Tibial artery (tissue), 4 donors: ENCODE data around the gene OPN3.

ENCODE experiments used
- DNase-seq, 2 donors: peaks; one replicate each; pipeline ENCODE4 v3.0.0-alpha.2; 2019
- H3K27ac ChIP-seq, 2 donors: fragments of 200-600 bp; sonication (generic) in 1 of 2; 1 replicate in 1 of 2; 2 replicates in 1 of 2; pipeline ENCODE4 v1.5.1; 2018 to 2019; ENCODE audit warnings: mild to moderate bottlenecking in 1 of 2
- H3K27me3 ChIP-seq, 2 donors: fragments of 200-600 bp; sonication (generic) in 1 of 2; one replicate each; pipeline versions ENCODE4 v1.5.1 to v1.6.0; 2016 to 2019
- H3K36me3 ChIP-seq, 3 donors: fragments of 200-600 bp; sonication (generic) in 2 of 3; one replicate each; pipeline ENCODE4 v1.5.1; 2016 to 2019; ENCODE audit warnings: mild to moderate bottlenecking in 2 of 3
- H3K4me1 ChIP-seq, 4 donors: fragments of 200-600 bp; sonication (generic) in 2 of 4; 1 replicate in 3 of 4; 2 replicates in 1 of 4; pipeline ENCODE4 v1.5.1; 2016 to 2019
- H3K4me3 ChIP-seq, 2 donors: fragments of 200-600 bp; sonication (generic) in 1 of 2; 1 replicate in 1 of 2; 2 replicates in 1 of 2; pipeline ENCODE4 v1.5.1; 2018 to 2019; ENCODE audit warnings: mild to moderate bottlenecking in 2 of 2
- H3K9me3 ChIP-seq, 3 donors: fragments of 200-600 bp; sonication (generic) in 1 of 3; one replicate each; pipeline ENCODE4 v1.5.1; 2016 to 2019
- CTCF ChIP-seq, 2 experiments: fragments of 200-600 bp in 1 of 2; fragments of 450-650 bp in 1 of 2; IDR thresholded peaks; one replicate each; pipeline ENCODE4 v1.5.1; 2017 to 2019; ENCODE audit warnings: antibody characterized with exemption in 2 of 2, mild to moderate bottlenecking in 1 of 2, moderate library complexity in 1 of 2
- intact Hi-C: fragments of 100-400 bp; cut with DNase I; formaldehyde crosslinking; loops from one replicate; pipeline ENCODE4 v1.15.0; 2023; ENCODE audit warnings: low total_unique reads

OPN3 gene

GRCh38 chr1:241590719-241591118 is 49.5 kb downstream of the OPN3 start:
- DNase-seq, result no peak
- Histone ChIP-seq H3K27me3 (no peaks in the 10 kb centered on the region), H3K4me1 (no peaks in the 10 kb centered on the region), H3K4me3 (no peak overlapping the region), H3K9me3 (no peaks in the 10 kb centered on the region), H3K36me3 (peaks cover 0 to 3% (median 0%) of the 10 kb centered on the region in 3 donors), H3K27ac (no peak overlapping the region)
- intact Hi-C loops, result no loop called here
- TF ChIP-seq CTCF (IDR thresholded peaks at IDR 0.05), result no peak

GRCh38 chr1:241589521-241589920 is 50.6 kb downstream of the OPN3 start:
- Histone ChIP-seq H3K9me3 (no peaks in the 10 kb centered on the region), H3K27ac (no peak overlapping the region), H3K4me3 (no peak overlapping the region), H3K27me3 (no peaks in the 10 kb centered on the region), H3K36me3 (no peaks in the 10 kb centered on the region), H3K4me1 (no peaks in the 10 kb centered on the region)
- TF ChIP-seq CTCF (IDR thresholded peaks at IDR 0.05), result no peak
- intact Hi-C loops, result no loop called here
- DNase-seq, result no peak

- no peak for TF ChIP-seq CTCF (IDR thresholded peaks at IDR 0.05)
- Histone ChIP-seq H3K4me3 (no peak overlapping the region), H3K4me1 (no peaks in the 10 kb centered on the region), H3K27me3 (no peaks in the 10 kb centered on the region), H3K9me3 (no peaks in the 10 kb centered on the region), H3K27ac (no peak overlapping the region), H3K36me3 (no peaks in the 10 kb centered on the region)
- no peak for DNase-seq
- intact Hi-C loops, result no loop called here
Measured at GRCh38 chr1:241586905-241587512, 53.2 kb downstream of the OPN3 start.

- no peak overlapping the region for H3K27ac ChIP-seq
- DNase-seq, result no peak
- no peaks in the 10 kb centered on the region for H3K4me1 ChIP-seq
- H3K9me3 ChIP-seq, result no peaks in the 10 kb centered on the region
- H3K27me3 ChIP-seq, result no peaks in the 10 kb centered on the region
- H3K4me3 ChIP-seq, result no peak overlapping the region
- no peaks in the 10 kb centered on the region for H3K36me3 ChIP-seq
- intact Hi-C loops, result no loop called here
- no peak for TF ChIP-seq CTCF (IDR thresholded peaks at IDR 0.05)
Measured at GRCh38 chr1:241582921-241583321, 57.2 kb downstream of the OPN3 start.

- H3K4me3 ChIP-seq, result no peak overlapping the region
- DNase-seq, result no peak
- no peak for TF ChIP-seq CTCF (IDR thresholded peaks at IDR 0.05)
- H3K36me3 ChIP-seq, result no peaks in the 10 kb centered on the region
- intact Hi-C loops, result loop anchor here (10.0 kb wide), 1 partner anchor 235 kb away; no protein-coding TSS in a partner anchor
- H3K27ac ChIP-seq, result no peak overlapping the region
- H3K9me3 ChIP-seq, result no peaks in the 10 kb centered on the region
- no peaks in the 10 kb centered on the region for H3K4me1 ChIP-seq
- no peaks in the 10 kb centered on the region for H3K27me3 ChIP-seq
Measured at GRCh38 chr1:241579434-241579833, 60.7 kb downstream of the OPN3 start.

- intact Hi-C loops, result loop anchor here (10.0 kb wide), 1 partner anchor 229 kb away; no protein-coding TSS in a partner anchor
Measured at GRCh38 chr1:241574154-241574553, 66.0 kb downstream of the OPN3 start.

More at GRCh38 chr1:241574154-241574553, 66.0 kb downstream of the OPN3 start:
- no peak for TF ChIP-seq CTCF (IDR thresholded peaks at IDR 0.05)
- no peaks in the 10 kb centered on the region for H3K27me3 ChIP-seq
- no peaks in the 10 kb centered on the region for H3K36me3 ChIP-seq
- no peak overlapping the region for H3K4me3 ChIP-seq
- H3K9me3 ChIP-seq, result no peaks in the 10 kb centered on the region
- H3K4me1 ChIP-seq, result no peaks in the 10 kb centered on the region
- H3K27ac ChIP-seq, result no peak overlapping the region
- no peak for DNase-seq
